Embryonic facial prominence (tissue), 1 donor: ENCODE measurements around the gene DNAJB14.

ENCODE experiments used
- DNase-seq: peaks from one replicate; pipeline ENCODE4 v3.0.0-alpha.2; 2016; ENCODE audit errors: extremely low spot score

Gene DNAJB14

GRCh38 chr4:99945718-99946355 lies 581 bp downstream of the DNAJB14 start:
- DNase-seq = no peak

- DNase-seq = no peak
Observed at GRCh38 chr4:99943904-99944437, 2.4 kb downstream of the DNAJB14 start.

GRCh38 chr4:99938243-99938753 lies 8.1 kb downstream of the DNAJB14 start:
- DNase-seq = no peak

- DNase-seq = no peak
Observed at GRCh38 chr4:99934891-99935290, 11.5 kb downstream of the DNAJB14 start.

GRCh38 chr4:99927566-99927965 lies 18.9 kb downstream of the DNAJB14 start:
- no peak for DNase-seq

- no peak for DNase-seq
Observed at GRCh38 chr4:99921174-99921573, 25.2 kb downstream of the DNAJB14 start.

GRCh38 chr4:99918656-99919055 lies 27.8 kb downstream of the DNAJB14 start:
- no peak for DNase-seq

- DNase-seq = no peak
Observed at GRCh38 chr4:99917575-99917974, 28.8 kb downstream of the DNAJB14 start.

GRCh38 chr4:99915449-99915848 lies 31.0 kb downstream of the DNAJB14 start:
- no peak for DNase-seq

- no peak for DNase-seq
Observed at GRCh38 chr4:99894998-99895397, 51.4 kb downstream of the DNAJB14 start.

- DNase-seq = peak; percentile 90
Observed at GRCh38 chr4:99894161-99894997, 52.0 kb downstream of the DNAJB14 start, which contains the start of gene LAMTOR3. Gene LAMTOR3 (minus strand): TSS chr4:99894427. CDS start chr4:99893963, 464 bp downstream.

GRCh38 chr4:99893839-99894160 lies 52.6 kb downstream of the DNAJB14 start:
- no peak for DNase-seq

- no peak for DNase-seq
Observed at GRCh38 chr4:99893029-99893428, 53.4 kb downstream of the DNAJB14 start.

GRCh38 chr4:99891351-99891750 lies 55.1 kb downstream of the DNAJB14 start:
- no peak for DNase-seq

- DNase-seq = no peak
Observed at GRCh38 chr4:99887837-99888236, 58.6 kb downstream of the DNAJB14 start.

- no peak for DNase-seq
Observed at GRCh38 chr4:99886146-99886545, 60.3 kb downstream of the DNAJB14 start.

GRCh38 chr4:99885687-99886086 lies 60.7 kb downstream of the DNAJB14 start:
- no peak for DNase-seq

- no peak for DNase-seq
Observed at GRCh38 chr4:99885063-99885664, 61.3 kb downstream of the DNAJB14 start.

- DNase-seq = no peak
Observed at GRCh38 chr4:99879458-99879857, 67.0 kb downstream of the DNAJB14 start.

- no peak for DNase-seq
Observed at GRCh38 chr4:99878604-99879003, 67.8 kb downstream of the DNAJB14 start.

GRCh38 chr4:99876946-99877345 lies 69.5 kb downstream of the DNAJB14 start:
- no peak for DNase-seq

- DNase-seq = no peak
Observed at GRCh38 chr4:99875071-99875470, 71.3 kb downstream of the DNAJB14 start.
